Tibial nerve (tissue), 4 donors: ENCODE results near the gene CDH20. TPM values are rescaled to one million over a fixed set of nuclear protein-coding genes. Genes with fewer than 3 reads are reported as not detected.

Experiments
- DNase-seq, 2 donors: peaks; one replicate each; pipeline ENCODE4 v3.0.0-alpha.2; 2019; ENCODE audit warnings: low spot score in 2 of 2
- H3K27ac ChIP-seq, 4 donors: fragments of 200-600 bp; sonication (generic) in 3 of 4; one replicate each; pipeline ENCODE4 v1.5.1; 2017 to 2019; ENCODE audit warnings: mild to moderate bottlenecking in 1 of 4
- H3K27me3 ChIP-seq, 2 donors: fragments of 200-600 bp; sonication (generic) in 1 of 2; one replicate each; pipeline versions ENCODE4 v1.5.1 to v1.6.0; 2017 to 2019
- H3K36me3 ChIP-seq, 3 donors: fragments of 200-600 bp; sonication (generic); one replicate each; pipeline ENCODE4 v1.5.1; 2018 to 2019
- H3K4me1 ChIP-seq, 4 donors: fragments of 200-600 bp; sonication (generic) in 3 of 4; one replicate each; pipeline ENCODE4 v1.5.1; 2017 to 2019
- H3K4me3 ChIP-seq, 4 donors: fragments of 200-600 bp; sonication (generic) in 3 of 4; one replicate each; pipeline ENCODE4 v1.5.1; 2017 to 2019; ENCODE audit warnings: mild to moderate bottlenecking in 1 of 4, moderate library complexity in 1 of 4
- H3K9me3 ChIP-seq, 4 donors: fragments of 200-600 bp; sonication (generic) in 3 of 4; one replicate each; pipeline ENCODE4 v1.5.1; 2017 to 2019
- CTCF ChIP-seq, 5 experiments: fragments of 200-600 bp in 3 of 5; fragments of 450-650 bp in 2 of 5; sonication (generic) in 3 of 5; IDR thresholded peaks; one replicate each; pipeline ENCODE4 v1.5.1; 2016 to 2019; ENCODE audit warnings: antibody characterized with exemption in 5 of 5, mild to moderate bottlenecking in 3 of 5, moderate library complexity in 2 of 5
- EP300 ChIP-seq, 2 donors: sonication (generic); formaldehyde crosslinking; IDR thresholded peaks; one replicate each; pipeline ENCODE4 v1.6.1; 2017; ENCODE audit warnings: antibody characterized with exemption in 2 of 2, mild to moderate bottlenecking in 1 of 2
- POLR2A ChIP-seq, 2 donors: fragments of 450-650 bp; IDR thresholded peaks; one replicate each; pipeline ENCODE4 v1.6.1; 2017; ENCODE audit warnings: antibody characterized with exemption in 2 of 2, mild to moderate bottlenecking in 2 of 2, moderate library complexity in 2 of 2
- WGBS, 2 donors: methylation state at CpG; one replicate each; pipeline ENCODE4 v1.1.5; 2018; 5-methylcytosine and 5-hydroxymethylcytosine counted together
- total RNA-seq, 4 donors: library from RNA; depleted of rRNA; stranded (reverse); fragments of >200 nt; gene quantifications; one replicate each; pipeline ENCODE4 v1.1.0, GENCODE V29; 2016

The CDH20 gene
- total RNA-seq, 4 donors from 2014 or later, result 0.39 to 1.0 (median 0.90) TPM; not detected in 1

- no peaks in the 10 kb centered on the region for H3K36me3 ChIP-seq
These were observed 216.7 kb downstream of the CDH20 start for GRCh38 chr18:61549889-61550288.

GRCh38 chr18:61551586-61551985, 218.4 kb downstream of the CDH20 start:
- no peaks in the 10 kb centered on the region for H3K36me3 ChIP-seq
- H3K4me3 ChIP-seq, result no peak overlapping the region
- 27 to 30% methylated on average over 5 of the region's 5 CpGs for WGBS, 2 donors
- no peak overlapping the region for H3K27ac ChIP-seq
- no peak for TF ChIP-seq POLR2A (IDR thresholded peaks at IDR 0.05)
- TF ChIP-seq CTCF (IDR thresholded peaks at IDR 0.05), result peak; percentile 56 to 83 (median 68)
- H3K4me1 ChIP-seq, result no peaks in the 10 kb centered on the region
- peak in 1 of 2 donors; percentile 90 for DNase-seq
- H3K9me3 ChIP-seq, result no peaks in the 10 kb centered on the region
- no peaks in the 10 kb centered on the region for H3K27me3 ChIP-seq

More at GRCh38 chr18:61549889-61550288, 216.7 kb downstream of the CDH20 start:
- 89 to 93% methylated on average over 10 to 11 of the region's 11 CpGs for WGBS, 2 donors
- no peak for DNase-seq
- no peak overlapping the region for H3K4me3 ChIP-seq
- no peak overlapping the region for H3K27ac ChIP-seq
- H3K4me1 ChIP-seq, result peaks cover 0 to 5% (median 0%) of the 10 kb centered on the region in 4 donors
- no peaks in the 10 kb centered on the region for H3K27me3 ChIP-seq
- no peaks in the 10 kb centered on the region for H3K9me3 ChIP-seq
- TF ChIP-seq POLR2A (IDR thresholded peaks at IDR 0.05) (no peak), CTCF (IDR thresholded peaks at IDR 0.05) (no peak), EP300 (IDR thresholded peaks at IDR 0.05) (no peak)

GRCh38 chr18:61553045-61553659, 219.9 kb downstream of the CDH20 start:
- WGBS, 2 donors, result 75 to 77% methylated on average over 4 of the region's 4 CpGs
- H3K27ac ChIP-seq, result no peak overlapping the region

GRCh38 chr18:61554117-61554776, 221.0 kb downstream of the CDH20 start:
- peak overlapping the region in 1 of 4 donors; percentile 13 for H3K4me3 ChIP-seq
- WGBS, 2 donors, result 82 to 85% methylated on average over 66 to 67 of the region's 67 CpGs
- no peaks in the 10 kb centered on the region for H3K36me3 ChIP-seq
- no peaks in the 10 kb centered on the region for H3K27me3 ChIP-seq
- no peak for DNase-seq
- TF ChIP-seq POLR2A (IDR thresholded peaks at IDR 0.05) (no peak), CTCF (IDR thresholded peaks at IDR 0.05) (no peak)
- no peaks in the 10 kb centered on the region for H3K4me1 ChIP-seq
- peaks cover 0 to 4% (median 0%) of the 10 kb centered on the region in 4 donors for H3K9me3 ChIP-seq
- H3K27ac ChIP-seq, result no peak overlapping the region

More at GRCh38 chr18:61553045-61553659, 219.9 kb downstream of the CDH20 start:
- no peak overlapping the region for H3K4me3 ChIP-seq
- no peaks in the 10 kb centered on the region for H3K9me3 ChIP-seq
- DNase-seq, result no peak
- H3K4me1 ChIP-seq, result no peaks in the 10 kb centered on the region
- H3K36me3 ChIP-seq, result no peaks in the 10 kb centered on the region
- no peaks in the 10 kb centered on the region for H3K27me3 ChIP-seq
- TF ChIP-seq CTCF (IDR thresholded peaks at IDR 0.05) (no peak), EP300 (IDR thresholded peaks at IDR 0.05) (no peak), POLR2A (IDR thresholded peaks at IDR 0.05) (no peak)

- H3K4me3 ChIP-seq, result no peak overlapping the region
- H3K27ac ChIP-seq, result no peak overlapping the region
- no peaks in the 10 kb centered on the region for H3K4me1 ChIP-seq
- no peaks in the 10 kb centered on the region for H3K27me3 ChIP-seq
- no peaks in the 10 kb centered on the region for H3K36me3 ChIP-seq
- 83 to 85% methylated on average over 4 of the region's 4 CpGs for WGBS, 2 donors
- no peak for TF ChIP-seq EP300 (IDR thresholded peaks at IDR 0.05)
- no peak for TF ChIP-seq POLR2A (IDR thresholded peaks at IDR 0.05)
- no peak for TF ChIP-seq CTCF (IDR thresholded peaks at IDR 0.05)
- no peak for DNase-seq
- H3K9me3 ChIP-seq, result peaks cover 0 to 4% (median 0%) of the 10 kb centered on the region in 4 donors
These were observed 221.7 kb downstream of the CDH20 start for GRCh38 chr18:61554946-61555361.
